RWPE1 (cell line): Measurements from ENCODE around the gene ATXN1.

Experiments
- CTCF ChIA-PET: fragments of 350-600 bp; sonication (Branson Sonifier 250); formaldehyde crosslinking; extraction: SDS; loops from one replicate; lab custom pipeline; 2021; lab: Yijun Ruan, JAX
- POLR2A ChIA-PET: fragments of 400-600 bp; formaldehyde crosslinking; extraction: SDS; loops from one replicate; lab custom pipeline; 2020; ENCODE audit warnings: antibody characterized with exemption; ENCODE audit not compliant: low non-redundant PET; lab: Yijun Ruan, JAX
- DNase-seq: peaks from one replicate; pipeline ENCODE4 v3.0.0; 2012; ENCODE audit warnings: low spot score
- H3K27ac ChIP-seq: fragments of 450-650 bp; 2 replicates; pipeline ENCODE4 v1.5.1; 2017
- CTCF ChIP-seq: fragments of 450-650 bp; conservative IDR thresholded peaks from 2 replicates; pipeline ENCODE4 v1.5.1; 2017; ENCODE audit warnings: low read depth, mild to moderate bottlenecking

The ATXN1 gene

GRCh38 chr6:16306334-16306733 is 454.9 kb downstream of the ATXN1 start:
- ChIA-PET CTCF (no interaction called here), POLR2A (no interaction called here)
- no peak for TF ChIP-seq CTCF
- no peak overlapping the region for H3K27ac ChIP-seq
- DNase-seq, result no peak

DNA sequence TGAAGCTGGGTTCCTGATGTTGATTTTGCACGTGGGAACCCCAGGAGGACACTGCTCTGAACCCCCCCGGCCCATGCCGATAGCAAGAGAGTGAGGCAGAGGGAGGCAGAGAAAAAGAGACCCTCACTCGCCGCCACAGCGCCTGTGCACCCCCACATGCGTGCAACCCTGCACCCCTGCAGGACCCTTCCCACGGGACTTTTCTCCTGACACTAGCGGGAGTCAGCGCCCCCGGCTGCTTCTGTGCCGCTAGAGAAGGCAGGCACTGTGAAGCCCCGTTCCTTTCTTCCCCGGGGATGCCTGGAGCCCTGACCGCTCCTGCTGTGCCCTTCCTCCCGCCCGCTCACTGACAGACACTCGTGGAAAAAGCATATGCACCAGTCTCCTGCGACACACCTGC is 455.5 kb downstream of the ATXN1 start:
- H3K27ac ChIP-seq, result no peak overlapping the region
- CTCF ChIA-PET, result no interaction called here
- TF ChIP-seq CTCF, result no peak
- no peak for DNase-seq
- POLR2A ChIA-PET, result no interaction called here

GRCh38 chr6:16305246-16305725 is 456.0 kb downstream of the ATXN1 start:
- TF ChIP-seq CTCF, result no peak
- POLR2A ChIA-PET, result no interaction called here
- no peak for DNase-seq
- CTCF ChIA-PET, result interaction anchor here (0.7 kb wide), 2 partner anchors 16 to 489 kb away, joined by 3 to 5 read pairs; no protein-coding TSS in a partner anchor
- no peak overlapping the region for H3K27ac ChIP-seq

DNA sequence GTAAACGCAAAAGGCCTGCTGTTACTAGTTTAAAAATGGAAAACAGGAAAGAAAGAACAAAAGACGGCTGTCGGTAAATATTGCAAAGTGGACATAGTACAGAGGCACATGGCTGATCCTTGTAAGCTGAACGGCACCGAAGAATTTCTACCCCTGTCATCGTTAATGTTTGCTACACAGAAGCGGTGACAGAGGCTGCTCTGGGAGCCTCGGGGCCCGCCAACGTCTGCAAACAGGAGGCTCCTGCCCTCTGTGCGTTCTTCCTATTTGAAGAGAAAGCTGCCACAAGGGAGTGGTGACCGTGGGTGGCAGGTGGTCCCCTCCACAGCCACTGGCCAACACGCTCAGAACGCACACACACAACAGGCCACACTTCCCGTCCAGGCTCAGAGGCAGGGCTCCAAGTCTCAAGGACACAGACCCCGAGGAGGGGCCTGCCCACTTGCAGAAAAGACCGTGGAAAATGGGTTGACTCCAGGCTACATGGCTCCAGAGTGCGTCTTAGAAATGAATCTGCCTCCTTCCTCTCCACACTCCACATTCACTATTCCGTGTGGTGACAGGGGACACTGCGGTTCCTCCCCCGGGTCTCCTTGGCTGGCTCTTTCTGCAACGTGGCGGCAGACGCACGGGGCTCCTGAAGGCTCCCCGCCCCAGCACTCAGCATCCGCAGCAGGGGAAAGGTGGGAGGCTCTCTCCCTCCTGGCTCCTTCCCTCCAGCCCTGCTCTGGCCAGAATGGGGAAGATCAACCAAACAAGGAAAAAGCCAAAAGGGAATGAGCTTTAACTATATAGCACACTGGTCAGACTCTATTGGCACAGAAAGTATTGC is 458.3 kb downstream of the ATXN1 start:
- TF ChIP-seq CTCF, result no peak
- DNase-seq, result no peak
- ChIA-PET CTCF (no interaction called here), POLR2A (no interaction called here)
- no peak overlapping the region for H3K27ac ChIP-seq

GRCh38 chr6:16301511-16301910 is 459.7 kb downstream of the ATXN1 start:
- TF ChIP-seq CTCF, result no peak
- ChIA-PET CTCF (interaction anchor here (0.6 kb wide), 1 partner anchor 134 kb away, joined by 3 read pairs; no protein-coding TSS in a partner anchor), POLR2A (no interaction called here)
- H3K27ac ChIP-seq, result no peak overlapping the region
- no peak for DNase-seq

DNA sequence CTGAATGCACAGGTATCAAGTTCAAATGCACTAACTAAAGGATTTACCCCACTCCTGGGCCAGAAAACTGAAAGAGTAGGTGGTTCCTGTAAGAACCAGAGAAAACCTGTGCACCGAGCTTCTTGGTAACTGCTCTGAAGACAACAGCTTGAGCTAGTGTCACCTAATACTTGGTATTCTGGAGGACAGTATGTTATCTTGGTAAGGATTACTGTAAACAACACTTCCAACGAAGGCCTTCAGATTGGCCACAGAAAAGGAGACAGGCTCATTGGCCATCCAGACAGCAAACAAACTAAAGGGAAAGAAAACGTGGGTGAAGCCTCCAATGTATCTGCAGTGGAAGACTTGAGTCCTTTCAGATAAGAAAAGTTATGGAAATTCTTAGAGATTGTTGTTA is 461.4 kb downstream of the ATXN1 start:
- ChIA-PET POLR2A (no interaction called here), CTCF (no interaction called here)
- TF ChIP-seq CTCF, result no peak
- no peak for DNase-seq
- H3K27ac ChIP-seq, result no peak overlapping the region
